Measurements from ENCODE around the gene CIT.

CIT gene

GRCh38 chr12:119683816-119684215, 193.3 kb downstream of the CIT start:
- Histone ChIP-seq H3K36me3 (peaks cover 18 to 32% (median 26%) of the 10 kb centered on the region in 3 donors), H3K4me1 (no peaks in the 10 kb centered on the region), H3K9me3 (no peaks in the 10 kb centered on the region), H3K27me3 (no peaks in the 10 kb centered on the region), H3K4me3 (no peak overlapping the region), H3K27ac (no peak overlapping the region)
- intact Hi-C loops (cut with DNase I; ENCODE audit: low total_unique reads) = no loop called here
- no peak for DNase-seq
- TF ChIP-seq CTCF (IDR thresholded peaks at IDR 0.05) = no peak

GRCh38 chr12:119683413-119683812, 193.7 kb downstream of the CIT start:
- Histone ChIP-seq H3K4me3 (no peak overlapping the region), H3K27me3 (no peaks in the 10 kb centered on the region), H3K36me3 (peaks cover 22 to 36% (median 30%) of the 10 kb centered on the region in 3 donors), H3K4me1 (no peaks in the 10 kb centered on the region), H3K9me3 (no peaks in the 10 kb centered on the region), H3K27ac (no peak overlapping the region)
- intact Hi-C loops (cut with DNase I; ENCODE audit: low total_unique reads) = no loop called here
- no peak for TF ChIP-seq CTCF (IDR thresholded peaks at IDR 0.05)
- no peak for DNase-seq

- DNase-seq = no peak
- no peak overlapping the region for H3K4me3 ChIP-seq
- peaks cover 29 to 42% (median 37%) of the 10 kb centered on the region in 3 donors for H3K36me3 ChIP-seq
- intact Hi-C loops (cut with DNase I; ENCODE audit: low total_unique reads) = no loop called here
- H3K27ac ChIP-seq = no peak overlapping the region
- no peak for TF ChIP-seq CTCF (IDR thresholded peaks at IDR 0.05)
- no peaks in the 10 kb centered on the region for H3K27me3 ChIP-seq
- H3K9me3 ChIP-seq = no peaks in the 10 kb centered on the region
- no peaks in the 10 kb centered on the region for H3K4me1 ChIP-seq
These were observed 194.4 kb downstream of the CIT start for GRCh38 chr12:119682639-119683252.

GRCh38 chr12:119681728-119682638, 195.1 kb downstream of the CIT start:
- no peak overlapping the region for H3K4me3 ChIP-seq
- H3K27me3 ChIP-seq = no peaks in the 10 kb centered on the region
- no peak for DNase-seq
- intact Hi-C loops (cut with DNase I; ENCODE audit: low total_unique reads) = no loop called here
- H3K4me1 ChIP-seq = no peaks in the 10 kb centered on the region
- H3K9me3 ChIP-seq = no peaks in the 10 kb centered on the region
- H3K27ac ChIP-seq = no peak overlapping the region
- no peak for TF ChIP-seq CTCF (IDR thresholded peaks at IDR 0.05)
- H3K36me3 ChIP-seq = peaks cover 34 to 50% (median 45%) of the 10 kb centered on the region in 3 donors

DNA sequence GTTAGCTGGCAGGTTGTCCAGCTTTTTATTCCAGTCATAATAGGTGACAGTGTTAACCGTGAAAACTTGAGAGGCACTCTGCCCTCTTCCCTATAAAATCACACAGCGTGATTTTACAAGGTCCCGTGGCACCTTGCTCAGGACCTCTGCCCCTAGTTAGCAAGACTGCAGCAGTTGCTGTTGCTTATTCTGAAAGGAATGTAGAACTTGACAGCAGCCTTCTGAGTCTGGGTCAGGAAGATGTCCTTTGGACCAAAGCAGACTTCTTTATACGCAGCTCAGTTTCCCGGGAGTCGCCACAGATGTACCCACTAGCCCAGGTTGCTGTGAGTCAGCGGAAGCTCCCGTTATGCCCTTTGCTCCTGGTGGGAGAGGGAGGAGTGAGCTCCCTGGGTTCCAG, 196.0 kb downstream of the CIT start:
- H3K4me1 ChIP-seq = no peaks in the 10 kb centered on the region

More for the DNA sequence above, 196.0 kb downstream of the CIT start:
- intact Hi-C loops (cut with DNase I; ENCODE audit: low total_unique reads) = no loop called here
- H3K36me3 ChIP-seq = peaks cover 42 to 59% (median 53%) of the 10 kb centered on the region in 3 donors
- H3K4me3 ChIP-seq = no peak overlapping the region
- no peaks in the 10 kb centered on the region for H3K27me3 ChIP-seq
- TF ChIP-seq CTCF (IDR thresholded peaks at IDR 0.05) = no peak
- H3K9me3 ChIP-seq = no peaks in the 10 kb centered on the region
- no peak overlapping the region for H3K27ac ChIP-seq
- DNase-seq = no peak
